Regular cardiac myocyte (primary cell): ENCODE data around the gene PPP2R5D. TPM values are rescaled to one million over a fixed set of nuclear protein-coding genes. Genes with fewer than 3 reads are reported as not detected.

ENCODE experiments used
- total RNA-seq: library from RNA; depleted of rRNA; stranded (reverse); fragments of >200 nt; gene quantifications from 2 replicates; pipeline ENCODE4 v1.2.3, GENCODE V29; 2014

Gene PPP2R5D
- total RNA-seq = 39.7 and 47.4 TPM in 2 replicates

DNA sequence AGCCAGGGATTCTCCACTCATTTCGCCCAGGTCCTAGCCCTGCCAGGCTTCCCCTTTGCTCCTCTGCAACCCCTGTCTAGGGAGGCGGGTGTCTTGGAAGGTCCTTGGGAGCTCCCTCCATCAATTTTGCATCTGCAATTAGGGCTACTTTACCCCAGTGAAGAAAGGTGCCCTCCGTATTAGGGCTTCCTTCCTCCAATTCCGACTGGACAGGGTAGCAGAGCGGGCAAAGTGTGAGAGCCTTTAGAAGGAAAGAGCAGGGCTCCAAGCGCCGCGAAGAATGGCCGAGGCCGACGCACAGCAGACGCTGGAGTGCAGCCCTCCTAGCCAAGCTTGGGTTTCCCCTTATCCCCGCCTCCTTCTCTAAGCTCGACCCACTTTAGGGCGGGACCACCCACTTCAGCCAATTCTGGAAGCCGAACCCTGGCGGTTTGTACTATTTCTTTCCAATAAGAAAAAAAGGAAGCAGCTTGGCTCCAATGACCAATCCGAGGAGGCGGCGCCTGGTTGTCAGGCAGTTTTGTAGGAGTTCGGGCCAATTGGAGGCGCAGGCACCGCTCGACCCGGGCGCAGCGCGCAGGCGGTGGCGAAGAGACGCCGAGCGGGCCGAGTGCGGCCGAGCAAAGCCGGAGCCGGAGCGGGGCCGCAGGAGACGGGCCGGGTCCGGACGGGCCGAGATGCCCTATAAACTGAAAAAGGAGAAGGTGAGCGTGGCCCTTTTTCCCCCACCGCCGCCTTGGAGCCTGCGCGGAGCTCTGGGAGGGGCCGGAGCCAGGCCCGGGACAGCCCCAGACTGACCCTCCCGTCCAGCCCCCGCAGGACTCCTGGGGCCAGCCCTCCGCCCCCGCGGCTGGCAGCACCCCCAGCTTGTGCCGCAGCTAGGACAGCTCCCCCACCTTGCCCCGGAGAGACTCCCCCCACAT is at the start of gene PPP2R5D:
Gene PPP2R5D (plus strand): TSS at position 570 of the 923 bp plus-strand sequence. CDS start 108 bp downstream, at position 678.

DNA sequence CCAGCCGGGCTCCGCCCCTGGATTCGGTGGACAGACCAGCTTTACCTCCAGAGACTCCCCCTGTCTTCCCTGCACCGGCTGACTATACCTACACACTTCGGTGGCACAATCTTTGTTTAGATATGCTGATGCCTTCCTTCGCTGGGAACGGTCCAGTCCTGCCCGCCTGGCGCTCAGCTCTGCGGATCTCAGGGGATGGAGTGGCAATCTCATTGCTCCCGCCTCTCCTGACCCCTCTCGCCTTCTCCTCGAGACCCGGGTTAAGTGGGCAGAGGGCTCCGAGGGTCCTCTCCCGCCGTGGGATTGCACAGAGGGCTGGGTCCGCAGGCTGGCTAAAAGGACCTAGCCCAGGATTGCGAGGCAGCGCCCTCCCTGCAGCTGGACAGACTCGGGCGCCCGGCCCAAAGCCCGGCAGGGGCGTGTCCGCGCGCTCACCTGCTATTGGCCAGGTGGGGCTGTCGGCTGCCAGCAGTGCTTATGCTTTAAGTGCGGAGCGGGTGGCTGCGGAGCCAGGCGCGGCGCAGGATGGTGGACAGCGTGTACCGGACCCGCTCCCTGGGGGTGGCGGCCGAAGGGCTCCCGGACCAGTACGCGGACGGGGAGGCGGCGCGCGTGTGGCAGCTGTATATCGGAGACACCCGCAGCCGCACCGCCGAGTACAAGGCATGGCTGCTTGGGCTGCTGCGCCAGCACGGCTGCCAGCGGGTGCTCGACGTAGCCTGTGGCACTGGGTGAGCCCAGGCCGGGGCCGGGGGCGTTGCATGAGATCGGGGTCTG is 23.9 kb upstream of the PPP2R5D start, which contains the start of gene GNMT:
Gene GNMT (plus strand): TSS at position 512 of the 777 bp plus-strand sequence. CDS start 14 bp downstream, at position 526.

DNA sequence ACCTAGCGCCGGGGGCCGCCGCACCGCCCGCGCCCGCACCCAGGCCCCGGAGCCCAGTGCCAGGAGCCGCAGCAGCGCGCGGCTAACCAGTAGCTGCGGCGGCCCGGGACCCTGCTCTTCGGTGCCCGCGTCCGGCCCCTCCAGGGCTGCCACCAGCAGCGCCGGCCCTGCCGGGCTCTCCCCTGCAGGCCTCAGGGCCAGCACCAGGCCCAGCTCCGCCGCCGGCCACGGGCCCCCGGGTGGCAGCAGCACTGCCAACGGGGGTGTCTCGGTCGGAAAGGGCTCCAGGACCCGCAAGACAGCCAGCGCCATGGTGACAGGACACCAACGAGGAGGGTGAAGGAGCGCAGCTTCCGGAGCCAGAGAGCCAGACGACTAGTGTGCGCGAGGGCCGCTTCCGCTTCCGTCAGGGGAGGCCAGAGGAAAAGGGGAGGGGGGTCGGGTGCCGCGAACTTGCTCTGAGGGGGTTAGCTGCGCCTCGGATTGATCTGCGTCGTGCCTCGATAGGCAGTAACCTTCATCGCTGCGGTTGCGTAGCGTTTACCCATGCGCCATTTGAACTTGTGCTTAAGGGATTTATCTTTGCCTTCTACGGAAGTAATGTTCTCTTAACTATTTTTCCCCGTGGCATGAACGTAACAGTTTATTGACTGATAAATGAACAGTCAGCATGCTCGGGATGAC is 5.4 kb upstream of the PPP2R5D start, which contains the start of gene PEX6:
Gene PEX6 (minus strand): TSS at position 343 of the 684 bp plus-strand sequence. CDS start 31 bp downstream, at position 312.

DNA sequence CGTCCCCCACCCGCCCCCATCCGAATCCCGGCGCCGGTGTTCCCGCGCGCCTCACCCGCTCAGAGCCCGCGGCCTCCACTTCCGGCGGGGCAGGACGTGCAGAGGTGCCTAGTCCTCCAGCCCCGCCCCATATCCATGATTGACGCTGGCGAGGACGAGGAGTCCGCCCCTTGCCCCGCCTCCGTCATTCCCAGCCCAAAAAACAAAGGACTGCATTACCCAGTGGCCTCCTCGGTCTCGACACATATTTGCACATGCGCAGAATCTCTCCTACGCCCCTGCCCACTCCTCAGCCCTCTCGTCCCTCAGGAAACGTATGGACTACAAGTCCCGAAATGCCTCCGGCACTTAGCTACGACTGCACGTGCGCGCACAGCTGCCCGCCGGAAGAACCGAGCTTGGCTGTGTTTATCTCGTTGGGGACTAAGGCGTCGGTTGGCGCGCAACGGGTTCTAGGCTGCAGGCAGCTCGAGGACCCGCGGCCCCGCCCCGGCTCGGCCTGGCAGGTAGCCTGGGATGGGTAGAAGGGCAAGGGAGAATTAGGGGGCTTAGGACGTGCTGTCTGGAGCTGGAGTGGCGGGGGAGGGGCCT is 29.6 kb downstream of the PPP2R5D start, which contains the start of the genes KLHDC3 and MEA1:
Gene KLHDC3 (plus strand): TSS at position 407 of the 591 bp plus-strand sequence. CDS start 2,944 bp downstream, outside the sequence.
Gene MEA1 (minus strand): TSS at position 104 of the 591 bp plus-strand sequence. CDS start 133 bp downstream, outside the sequence.

DNA sequence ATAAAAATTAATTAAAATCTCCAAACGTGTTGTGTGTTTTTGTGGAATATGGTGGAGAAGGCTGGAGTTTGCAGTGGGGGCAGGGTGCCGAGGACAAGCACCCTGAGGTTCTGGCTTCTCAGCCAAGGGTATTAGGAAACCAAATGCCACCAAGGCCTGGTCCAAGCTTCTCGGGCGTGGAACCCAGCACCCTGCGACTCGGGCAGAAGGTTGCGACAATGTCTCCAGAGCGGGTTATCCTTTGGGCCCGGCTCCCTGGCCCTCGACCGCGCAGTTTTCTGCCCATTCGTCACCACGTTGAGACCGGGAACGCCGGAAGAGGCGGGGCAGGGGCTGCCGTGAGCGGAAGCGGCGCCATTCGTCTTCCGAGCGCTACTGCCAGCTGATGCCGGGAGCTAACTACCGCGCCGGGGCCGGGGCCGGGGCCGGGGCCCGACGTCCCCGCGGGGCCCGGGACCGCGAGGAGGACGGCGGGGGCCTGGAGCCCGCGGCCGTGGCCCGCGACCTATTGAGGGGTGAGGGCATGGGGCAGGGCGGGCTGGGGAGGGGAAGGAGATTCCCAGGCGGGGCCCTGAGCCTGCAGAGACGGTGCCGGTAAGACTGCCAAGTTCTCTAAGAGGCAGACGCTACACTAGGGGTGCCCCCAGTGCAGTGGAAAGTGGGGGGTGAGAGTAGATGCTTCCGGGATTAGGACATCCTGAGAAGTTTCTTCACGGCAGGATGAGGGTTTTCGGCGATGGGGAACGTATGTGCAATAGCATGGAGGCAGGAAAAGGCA is 37.1 kb downstream of the PPP2R5D start, which contains the start of gene RRP36:
Gene RRP36 (plus strand): TSS at position 354 of the 778 bp plus-strand sequence. CDS start 32 bp downstream, at position 386.

DNA sequence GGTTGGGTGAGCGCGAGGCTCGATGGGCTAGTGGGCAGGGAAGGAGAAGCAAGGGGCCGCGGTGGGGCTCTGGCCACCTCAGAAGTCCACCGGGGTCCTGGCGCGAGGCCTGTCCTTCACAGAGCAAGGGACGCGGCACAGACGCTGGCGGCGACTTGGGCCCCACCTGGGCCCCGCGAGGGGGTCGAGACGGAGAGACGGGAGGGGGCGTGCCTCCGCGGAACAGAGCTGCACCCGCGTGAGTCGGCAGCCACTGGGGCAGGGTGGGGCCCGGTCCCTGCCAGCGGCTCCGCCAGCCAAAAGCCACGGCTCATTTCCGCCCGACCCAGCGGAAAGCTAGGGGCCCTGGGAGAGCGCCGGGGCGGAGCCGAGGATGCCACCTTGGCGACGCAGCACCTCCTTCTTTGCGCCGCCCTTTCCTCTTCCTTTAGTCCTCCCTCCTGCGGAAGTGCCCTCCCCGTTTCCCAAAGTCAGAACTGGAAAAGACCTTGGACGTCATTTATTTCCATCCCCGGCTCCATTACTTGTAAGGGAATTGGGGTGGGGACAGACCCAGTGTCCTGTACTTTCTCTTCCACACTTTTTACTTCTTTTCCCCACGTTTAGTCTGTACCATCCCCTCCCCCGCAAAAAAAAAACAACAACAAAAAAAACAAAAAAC is 69.3 kb downstream of the PPP2R5D start, which contains the start of gene CUL7:
Gene CUL7 (minus strand): TSS at position 307 of the 661 bp plus-strand sequence. CDS start 1,063 bp downstream, outside the sequence.

DNA sequence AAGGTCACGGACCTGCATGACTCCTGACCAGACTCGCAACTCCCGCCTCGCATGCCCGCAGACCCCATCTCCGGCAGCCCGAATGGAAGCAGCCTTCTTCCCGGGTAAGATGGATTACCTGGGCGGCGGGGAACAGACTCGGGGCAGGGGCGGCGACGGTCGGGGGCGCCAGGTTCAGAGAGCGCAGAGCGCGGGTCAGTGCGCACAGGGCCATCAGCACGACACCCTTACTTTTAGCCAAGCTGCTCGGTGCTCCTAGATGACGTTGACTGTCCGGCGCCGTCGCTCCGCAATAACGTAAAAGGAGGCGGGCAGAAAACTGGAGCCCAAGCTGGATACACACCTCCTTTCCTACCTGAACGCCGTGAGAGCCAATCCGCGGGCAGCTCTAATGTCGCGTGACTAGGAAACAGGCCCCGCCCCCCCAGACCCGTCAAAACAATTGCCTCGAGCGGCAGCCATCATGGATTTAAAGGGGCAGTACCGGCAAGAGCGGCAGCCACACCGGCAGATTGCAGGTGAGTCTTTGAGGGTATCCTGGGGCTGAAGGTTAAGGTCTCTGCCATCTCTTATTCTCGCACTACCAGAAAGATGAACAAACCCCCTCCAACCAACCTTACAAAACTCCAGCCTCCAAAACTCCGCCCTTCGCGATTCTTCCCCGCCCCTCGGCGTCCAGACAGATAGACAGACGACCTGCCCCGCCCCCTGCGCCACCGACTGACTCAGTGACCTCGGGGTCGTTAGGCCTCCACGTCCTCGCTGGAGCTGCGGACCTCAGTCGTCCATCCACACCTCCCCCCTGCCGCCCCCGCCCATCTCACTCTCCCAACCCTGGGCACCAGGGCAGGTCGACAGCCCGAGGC is 75.0 kb downstream of the PPP2R5D start, which contains the start of the genes KLC4 and MRPL2:
Gene KLC4 (plus strand): TSS at position 464 of the 866 bp plus-strand sequence. CDS start 1,705 bp downstream, outside the sequence.
Gene MRPL2 (minus strand): TSS at position 267 of the 866 bp plus-strand sequence. CDS start 53 bp downstream, at position 214.

Other genes with a start within 250 kb of the PPP2R5D start
- gene TBCC, start 238.5 kb upstream of the PPP2R5D start, total RNA-seq = 29.9 and 42.6 TPM in 2 replicates
- 2.9 and 5.4 TPM in 2 replicates for gene BICRAL, start 202.5 kb upstream of the PPP2R5D start, total RNA-seq
- 162 and 174 TPM in 2 replicates for gene RPL7L1, start 105.0 kb upstream of the PPP2R5D start, total RNA-seq
- 0.19 TPM in 1 of 2 replicates, not detected in the other for gene PTCRA, start 68.5 kb upstream of the PPP2R5D start, total RNA-seq
- 38.3 and 44.8 TPM in 2 replicates for gene CNPY3, start 55.1 kb upstream of the PPP2R5D start, total RNA-seq
- 0.19 TPM in 1 of 2 replicates, not detected in the other for gene GNMT, start 23.8 kb upstream of the PPP2R5D start, total RNA-seq
- 25.9 and 46.8 TPM in 2 replicates for gene PEX6, start 5.4 kb upstream of the PPP2R5D start, total RNA-seq
- gene MEA1, start 29.4 kb downstream of the PPP2R5D start, total RNA-seq = 65.1 and 125 TPM in 2 replicates
- 64.8 and 107 TPM in 2 replicates for gene KLHDC3, start 29.7 kb downstream of the PPP2R5D start, total RNA-seq
- 64.3 and 147 TPM in 2 replicates for gene RRP36, start 37.1 kb downstream of the PPP2R5D start, total RNA-seq
- gene CUL7, start 69.3 kb downstream of the PPP2R5D start, total RNA-seq = 41.0 and 52.4 TPM in 2 replicates
- gene MRPL2, start 74.9 kb downstream of the PPP2R5D start, total RNA-seq = 15.2 and 32.8 TPM in 2 replicates
- gene KLC4, start 75.1 kb downstream of the PPP2R5D start, total RNA-seq = 11.5 and 19.4 TPM in 2 replicates
- 47.0 and 107 TPM in 2 replicates for gene PTK7, start 91.7 kb downstream of the PPP2R5D start, total RNA-seq
- 16.1 and 23.4 TPM in 2 replicates for gene SRF, start 186.7 kb downstream of the PPP2R5D start, total RNA-seq
- gene CUL9, start 197.6 kb downstream of the PPP2R5D start, total RNA-seq = 14.0 and 20.3 TPM in 2 replicates
- gene DNPH1, start 244.9 kb downstream of the PPP2R5D start, total RNA-seq = 36.1 and 53.1 TPM in 2 replicates